ENCODE data around the gene TAAR8.

TAAR8 gene

DNA sequence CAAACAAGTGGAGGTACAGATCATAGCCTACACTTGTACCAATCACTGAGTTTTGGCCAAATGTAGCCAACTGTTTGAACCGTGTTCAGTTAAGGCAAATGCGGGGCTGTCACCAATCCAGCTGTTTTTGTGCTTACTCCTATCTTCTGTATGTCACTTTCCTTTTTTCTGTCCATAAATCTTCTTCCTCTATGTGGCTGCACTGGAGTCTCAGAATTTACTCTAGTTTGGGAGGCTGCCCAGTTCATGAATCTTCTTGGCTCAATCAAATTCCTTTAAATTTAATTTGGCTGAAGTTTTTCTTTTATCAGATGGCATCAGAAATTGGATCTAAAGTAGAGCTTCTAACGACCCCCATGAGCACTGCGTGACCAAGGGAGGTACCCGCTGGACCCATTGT, 27.8 kb upstream of the TAAR8 start:
- H2BK5ac ChIP-seq (ENCODE audit: low read length), result no peak overlapping the region
- H3K9ac ChIP-seq (ENCODE audit: low read depth, low read length, poor library complexity), result no peak overlapping the region
- H2BK15ac ChIP-seq (ENCODE audit: low read length), result no peak overlapping the region
- no peak overlapping the region for H4K91ac ChIP-seq (ENCODE audit: low read depth, low read length, poor library complexity)
- WGBS, 2 donors (ENCODE audit: extremely low coverage in 2 of 2, insufficient read length in 2 of 2, insufficient replicate concordance in 1 of 2), result no CpG with 5 or more reads among the region's 5 CpGs
- H3K27ac ChIP-seq (replicated peaks; ENCODE audit: low read length), result no peak overlapping the region
- no peaks in the 10 kb centered on the region for H3K79me1 ChIP-seq (ENCODE audit: low read depth, low read length)
- H3K18ac ChIP-seq (ENCODE audit: low read length), result no peak overlapping the region
- H2AFZ ChIP-seq (ENCODE audit: low read length), result no peak overlapping the region
- no peak overlapping the region for H3K23ac ChIP-seq (ENCODE audit: low read depth, low read length, poor library complexity)
- no peak for DNase-seq (ENCODE audit: low spot score)
- no peak overlapping the region for H4K8ac ChIP-seq (ENCODE audit: low read depth, low read length)
- H3K36me3 ChIP-seq (replicated peaks in 1 of 2; ENCODE audit: control insufficient read depth in 2 of 2, insufficient read depth in 2 of 2, low read length in 2 of 2), result no peaks in the 10 kb centered on the region
- no peak overlapping the region for H2AK5ac ChIP-seq (ENCODE audit: low read depth, low read length)
- no peak overlapping the region for H3K14ac ChIP-seq (ENCODE audit: low read length)
- no peaks in the 10 kb centered on the region for H3K9me3 ChIP-seq (replicated peaks in 1 of 2; ENCODE audit: control insufficient read depth in 2 of 2, insufficient read depth in 1 of 2, low read depth in 1 of 2, low read length in 2 of 2)
- no peak overlapping the region for H3K4me3 ChIP-seq (ENCODE audit: low read length in 2 of 2)
- peaks cover 0 to 11% of the 10 kb centered on the region in 2 donors for H3K4me1 ChIP-seq (ENCODE audit: control insufficient read depth in 2 of 2, insufficient read depth in 1 of 2, low read depth in 1 of 2, low read length in 2 of 2)
- no peak overlapping the region for H3K4me2 ChIP-seq (ENCODE audit: insufficient read depth, low read length, poor library complexity, severe bottlenecking)
- no peak overlapping the region for H3K4ac ChIP-seq (ENCODE audit: low read length)
- H2BK120ac ChIP-seq (ENCODE audit: low read depth, low read length), result no peak overlapping the region
- H2BK12ac ChIP-seq (ENCODE audit: low read length), result peak overlapping the region; percentile 51
- H3K27me3 ChIP-seq (ENCODE audit: control insufficient read depth in 3 of 3, insufficient read depth in 3 of 3, low read depth in 1 of 3, low read length in 3 of 3), result peaks cover 0 to 23% (median 0%) of the 10 kb centered on the region in 3 experiments

DNA sequence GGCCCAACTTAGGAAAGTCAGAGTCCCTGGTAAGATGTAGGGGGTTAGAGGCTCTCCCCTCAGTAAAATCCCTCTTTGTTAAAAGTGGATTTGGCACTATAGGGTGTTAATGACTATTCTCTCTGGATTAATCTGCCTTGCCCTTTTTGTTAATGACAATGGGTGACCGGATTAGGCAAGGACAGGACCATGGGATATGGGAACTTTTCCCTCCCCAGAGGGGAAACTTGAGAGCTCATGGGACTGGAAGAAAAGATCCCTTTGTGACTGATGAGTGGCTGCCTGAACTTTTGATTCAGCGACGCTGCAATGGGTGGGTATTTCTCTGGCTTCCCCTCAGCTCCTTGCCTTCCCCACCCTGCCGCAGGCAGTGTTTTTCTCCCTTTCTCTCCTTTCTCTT, 26.6 kb upstream of the TAAR8 start:
- H4K91ac ChIP-seq (ENCODE audit: low read depth, low read length, poor library complexity), result no peak overlapping the region
- H2BK5ac ChIP-seq (ENCODE audit: low read length), result no peak overlapping the region
- no peak overlapping the region for H3K18ac ChIP-seq (ENCODE audit: low read length)
- H3K4me2 ChIP-seq (ENCODE audit: insufficient read depth, low read length, poor library complexity, severe bottlenecking), result peak overlapping the region; percentile 38
- no CpG with 5 or more reads among the region's 4 CpGs for WGBS, 2 donors (ENCODE audit: extremely low coverage in 2 of 2, insufficient read length in 2 of 2, insufficient replicate concordance in 1 of 2)
- H3K27me3 ChIP-seq (ENCODE audit: control insufficient read depth in 3 of 3, insufficient read depth in 3 of 3, low read depth in 1 of 3, low read length in 3 of 3), result peaks cover 0 to 23% (median 0%) of the 10 kb centered on the region in 3 experiments
- H3K36me3 ChIP-seq (replicated peaks in 1 of 2; ENCODE audit: control insufficient read depth in 2 of 2, insufficient read depth in 2 of 2, low read length in 2 of 2), result no peaks in the 10 kb centered on the region
- H3K9me3 ChIP-seq (replicated peaks in 1 of 2; ENCODE audit: control insufficient read depth in 2 of 2, insufficient read depth in 1 of 2, low read depth in 1 of 2, low read length in 2 of 2), result no peaks in the 10 kb centered on the region
- no peak overlapping the region for H3K4me3 ChIP-seq (ENCODE audit: low read length in 2 of 2)
- H2AFZ ChIP-seq (ENCODE audit: low read length), result peak overlapping the region; percentile 53
- H2AK5ac ChIP-seq (ENCODE audit: low read depth, low read length), result no peak overlapping the region
- H3K79me1 ChIP-seq (ENCODE audit: low read depth, low read length), result no peaks in the 10 kb centered on the region
- no peak overlapping the region for H4K8ac ChIP-seq (ENCODE audit: low read depth, low read length)
- no peak overlapping the region for H3K23ac ChIP-seq (ENCODE audit: low read depth, low read length, poor library complexity)
- no peak overlapping the region for H3K4ac ChIP-seq (ENCODE audit: low read length)
- peaks cover 0 to 11% of the 10 kb centered on the region in 2 donors for H3K4me1 ChIP-seq (ENCODE audit: control insufficient read depth in 2 of 2, insufficient read depth in 1 of 2, low read depth in 1 of 2, low read length in 2 of 2)
- H3K14ac ChIP-seq (ENCODE audit: low read length), result no peak overlapping the region
- peak; percentile 59 for DNase-seq (ENCODE audit: low spot score)
- H3K9ac ChIP-seq (ENCODE audit: low read depth, low read length, poor library complexity), result no peak overlapping the region
- H2BK120ac ChIP-seq (ENCODE audit: low read depth, low read length), result no peak overlapping the region
- no peak overlapping the region for H2BK12ac ChIP-seq (ENCODE audit: low read length)
- H3K27ac ChIP-seq (replicated peaks; ENCODE audit: low read length), result peak overlapping the region; percentile 55
- H2BK15ac ChIP-seq (ENCODE audit: low read length), result no peak overlapping the region

GRCh38 chr6:132526461-132526860, 26.0 kb upstream of the TAAR8 start:
- Histone ChIP-seq H3K9ac (ENCODE audit: low read depth, low read length, poor library complexity) (no peak overlapping the region), H3K4me2 (ENCODE audit: insufficient read depth, low read length, poor library complexity, severe bottlenecking) (no peak overlapping the region), H4K91ac (ENCODE audit: low read depth, low read length, poor library complexity) (no peak overlapping the region), H4K8ac (ENCODE audit: low read depth, low read length) (no peak overlapping the region), H3K27ac (replicated peaks; ENCODE audit: low read length) (peak overlapping the region; percentile 55), H2BK15ac (ENCODE audit: low read length) (no peak overlapping the region), H3K4ac (ENCODE audit: low read length) (no peak overlapping the region), H3K14ac (ENCODE audit: low read length) (no peak overlapping the region), H3K23ac (ENCODE audit: low read depth, low read length, poor library complexity) (no peak overlapping the region), H3K18ac (ENCODE audit: low read length) (no peak overlapping the region), H2AK5ac (ENCODE audit: low read depth, low read length) (no peak overlapping the region), H3K4me3 (ENCODE audit: low read length in 2 of 2) (no peak overlapping the region), H2BK120ac (ENCODE audit: low read depth, low read length) (no peak overlapping the region), H2BK5ac (ENCODE audit: low read length) (no peak overlapping the region), H3K4me1 (ENCODE audit: control insufficient read depth in 2 of 2, insufficient read depth in 1 of 2, low read depth in 1 of 2, low read length in 2 of 2) (peaks cover 0 to 11% of the 10 kb centered on the region in 2 donors), H3K79me1 (ENCODE audit: low read depth, low read length) (no peaks in the 10 kb centered on the region), H3K9me3 (replicated peaks in 1 of 2; ENCODE audit: control insufficient read depth in 2 of 2, insufficient read depth in 1 of 2, low read depth in 1 of 2, low read length in 2 of 2) (no peaks in the 10 kb centered on the region), H3K27me3 (ENCODE audit: control insufficient read depth in 3 of 3, insufficient read depth in 3 of 3, low read depth in 1 of 3, low read length in 3 of 3) (peaks cover 0 to 23% (median 0%) of the 10 kb centered on the region in 3 experiments), H3K36me3 (replicated peaks in 1 of 2; ENCODE audit: control insufficient read depth in 2 of 2, insufficient read depth in 2 of 2, low read length in 2 of 2) (no peaks in the 10 kb centered on the region), H2BK12ac (ENCODE audit: low read length) (no peak overlapping the region), H2AFZ (ENCODE audit: low read length) (no peak overlapping the region)
- no peak for DNase-seq (ENCODE audit: low spot score)
- WGBS, 2 donors (ENCODE audit: extremely low coverage in 2 of 2, insufficient read length in 2 of 2, insufficient replicate concordance in 1 of 2), result no CpG with 5 or more reads among the region's 2 CpGs

DNA sequence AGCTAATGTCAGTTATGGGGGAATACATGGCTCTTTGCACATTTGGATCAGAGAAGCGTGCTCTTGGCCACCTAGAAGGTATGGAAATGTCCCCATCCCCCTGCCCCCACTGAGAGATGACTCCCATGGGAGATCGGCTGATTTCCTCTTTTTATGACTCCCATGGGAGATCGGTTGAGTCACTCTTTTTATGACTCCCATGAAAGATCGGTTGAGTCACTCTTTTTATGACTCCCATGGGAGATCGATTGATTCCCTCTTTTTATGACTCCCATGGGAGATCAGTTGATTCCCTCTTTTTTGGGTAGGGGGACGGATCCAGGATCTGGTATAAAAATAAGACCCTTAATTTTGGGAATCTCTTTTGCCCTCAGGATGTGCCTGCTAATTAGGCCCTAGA, 24.7 kb upstream of the TAAR8 start:
- WGBS, 2 donors (ENCODE audit: extremely low coverage in 2 of 2, insufficient read length in 2 of 2, insufficient replicate concordance in 1 of 2), result no CpG with 5 or more reads among the region's 6 CpGs

More for the DNA sequence above, 24.7 kb upstream of the TAAR8 start:
- H3K4me3 ChIP-seq (ENCODE audit: low read length in 2 of 2), result no peak overlapping the region
- no peak overlapping the region for H4K8ac ChIP-seq (ENCODE audit: low read depth, low read length)
- no peak overlapping the region for H2AFZ ChIP-seq (ENCODE audit: low read length)
- no peak overlapping the region for H2BK5ac ChIP-seq (ENCODE audit: low read length)
- DNase-seq (ENCODE audit: low spot score), result no peak
- H3K4me2 ChIP-seq (ENCODE audit: insufficient read depth, low read length, poor library complexity, severe bottlenecking), result no peak overlapping the region
- no peak overlapping the region for H2BK120ac ChIP-seq (ENCODE audit: low read depth, low read length)
- H3K27me3 ChIP-seq (ENCODE audit: control insufficient read depth in 3 of 3, insufficient read depth in 3 of 3, low read depth in 1 of 3, low read length in 3 of 3), result peaks cover 0 to 23% (median 0%) of the 10 kb centered on the region in 3 experiments
- no peak overlapping the region for H4K91ac ChIP-seq (ENCODE audit: low read depth, low read length, poor library complexity)
- H2AK5ac ChIP-seq (ENCODE audit: low read depth, low read length), result no peak overlapping the region
- H3K4me1 ChIP-seq (ENCODE audit: control insufficient read depth in 2 of 2, insufficient read depth in 1 of 2, low read depth in 1 of 2, low read length in 2 of 2), result peaks cover 0 to 11% of the 10 kb centered on the region in 2 donors
- H2BK12ac ChIP-seq (ENCODE audit: low read length), result no peak overlapping the region
- H3K27ac ChIP-seq (replicated peaks; ENCODE audit: low read length), result no peak overlapping the region
- no peaks in the 10 kb centered on the region for H3K9me3 ChIP-seq (replicated peaks in 1 of 2; ENCODE audit: control insufficient read depth in 2 of 2, insufficient read depth in 1 of 2, low read depth in 1 of 2, low read length in 2 of 2)
- no peaks in the 10 kb centered on the region for H3K79me1 ChIP-seq (ENCODE audit: low read depth, low read length)
- no peak overlapping the region for H2BK15ac ChIP-seq (ENCODE audit: low read length)
- no peak overlapping the region for H3K9ac ChIP-seq (ENCODE audit: low read depth, low read length, poor library complexity)
- no peak overlapping the region for H3K18ac ChIP-seq (ENCODE audit: low read length)
- H3K4ac ChIP-seq (ENCODE audit: low read length), result no peak overlapping the region
- H3K23ac ChIP-seq (ENCODE audit: low read depth, low read length, poor library complexity), result no peak overlapping the region
- no peak overlapping the region for H3K14ac ChIP-seq (ENCODE audit: low read length)
- no peaks in the 10 kb centered on the region for H3K36me3 ChIP-seq (replicated peaks in 1 of 2; ENCODE audit: control insufficient read depth in 2 of 2, insufficient read depth in 2 of 2, low read length in 2 of 2)
